ENCODE measurements around the gene S1PR2. TPM values are rescaled to one million over a fixed set of nuclear protein-coding genes. Genes with fewer than 3 reads are reported as not detected.
A peak's percentile ranks its signal among the peaks of the same experiment; 100 is the strongest.

The S1PR2 gene
- total RNA-seq, 3 donors from 2014 or later: 6.1 to 18.4 (median 13.1) TPM

GRCh38 chr19:10254244-10254643 lies 23.1 kb upstream of the S1PR2 start:
- intact Hi-C loops (cut with DNase I; ENCODE audit: low total_unique reads): no loop called here
- H3K9me3 ChIP-seq: no peaks in the 10 kb centered on the region
- no peak overlapping the region for H3K27ac ChIP-seq
- no peak for TF ChIP-seq CTCF (IDR thresholded peaks at IDR 0.05)
- no peak for TF ChIP-seq POLR2A (IDR thresholded peaks at IDR 0.05)
- no peak for TF ChIP-seq POLR2AphosphoS5 (IDR thresholded peaks at IDR 0.05)
- no peak overlapping the region for H3K4me3 ChIP-seq
- no peaks in the 10 kb centered on the region for H3K36me3 ChIP-seq
- H3K27me3 ChIP-seq: no peaks in the 10 kb centered on the region
- no peaks in the 10 kb centered on the region for H3K4me1 ChIP-seq
- no peak for DNase-seq (ENCODE audit: low spot score in 2 of 2)

DNA sequence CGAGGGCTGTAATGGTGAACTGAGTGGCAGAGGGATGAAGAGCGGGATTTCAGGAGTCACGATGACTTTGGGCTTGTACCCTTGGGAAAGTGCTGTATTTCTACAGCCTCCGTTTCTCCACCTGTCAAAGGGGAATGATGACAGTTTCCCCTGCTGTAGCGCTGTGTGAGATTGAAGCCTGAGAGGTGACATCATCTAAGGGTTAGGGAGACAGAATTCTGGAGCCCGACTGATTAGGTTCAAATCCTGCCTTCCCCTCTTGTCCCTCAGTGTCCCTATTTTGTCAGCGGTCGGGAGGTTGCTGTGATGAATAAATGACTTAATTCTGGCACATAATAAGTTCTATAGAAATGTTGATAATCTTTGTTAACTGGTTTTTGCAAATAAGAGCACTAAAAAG lies 21.6 kb upstream of the S1PR2 start:
- Histone ChIP-seq H3K4me3 (peak overlapping the region; percentile 87 to 92 (median 88)), H3K36me3 (no peaks in the 10 kb centered on the region), H3K27me3 (no peaks in the 10 kb centered on the region), H3K4me1 (no peaks in the 10 kb centered on the region), H3K9me3 (no peaks in the 10 kb centered on the region), H3K27ac (peak overlapping the region; percentile 85)
- intact Hi-C loops (cut with DNase I; ENCODE audit: low total_unique reads): no loop called here
- no peak for TF ChIP-seq CTCF (IDR thresholded peaks at IDR 0.05)
- no peak for TF ChIP-seq POLR2AphosphoS5 (IDR thresholded peaks at IDR 0.05)
- no peak for TF ChIP-seq POLR2A (IDR thresholded peaks at IDR 0.05)
- no peak for DNase-seq (ENCODE audit: low spot score in 2 of 2)

DNA sequence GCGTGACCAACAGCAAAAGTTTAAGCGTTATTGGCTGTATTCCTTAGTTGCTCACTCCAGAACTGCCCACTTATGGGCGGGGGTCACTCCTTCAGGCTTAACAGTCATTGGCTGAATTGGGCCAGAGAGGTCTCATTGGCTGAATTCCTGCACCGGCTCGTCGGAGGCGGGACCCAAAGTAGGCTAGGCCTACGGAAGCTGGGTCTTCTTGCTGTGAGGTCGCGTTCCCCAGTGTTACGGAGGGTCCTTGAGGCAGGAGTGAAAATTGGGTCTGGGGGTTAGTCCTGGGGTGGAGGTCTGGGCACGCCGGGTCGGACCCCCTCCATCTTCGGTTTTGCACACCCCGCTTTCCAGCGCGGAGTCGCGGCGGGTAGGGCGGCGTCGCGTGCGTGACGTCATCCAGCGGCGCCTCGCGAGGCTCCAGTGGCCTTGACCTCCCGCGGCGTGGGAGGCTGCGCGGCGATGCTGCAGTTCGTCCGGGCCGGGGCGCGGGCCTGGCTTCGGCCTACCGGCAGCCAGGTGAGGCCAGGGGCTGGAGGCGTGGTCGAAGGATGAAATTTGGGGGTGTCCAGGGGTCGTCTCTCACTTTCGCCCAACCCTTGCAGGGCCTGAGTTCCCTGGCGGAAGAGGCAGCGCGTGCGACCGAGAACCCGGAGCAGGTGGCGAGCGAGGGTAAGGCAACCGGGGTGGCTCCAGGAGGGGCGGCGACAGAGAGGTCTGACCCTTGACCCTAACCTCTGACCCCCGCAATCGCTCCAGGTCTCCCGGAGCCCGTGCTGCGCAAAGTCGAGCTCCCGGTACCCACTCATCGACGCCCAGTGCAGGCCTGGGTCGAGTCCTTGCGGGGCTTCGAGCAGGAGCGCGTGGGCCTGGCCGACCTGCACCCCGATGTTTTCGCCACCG lies 20.9 kb upstream of the S1PR2 start, which contains the start of gene MRPL4:
Gene MRPL4 (plus strand): TSS at position 423 of the 903 bp plus-strand sequence. CDS start 40 bp downstream, at position 463.
- no peaks in the 10 kb centered on the region for H3K36me3 ChIP-seq
- peak within 1 kb of the TSS; percentile 87 to 92 (median 88) for H3K4me3 ChIP-seq
- TF ChIP-seq CTCF (IDR thresholded peaks at IDR 0.05) (no peak), POLR2AphosphoS5 (IDR thresholded peaks at IDR 0.05) (peak; percentile 88 to 97 (median 97))
- H3K9me3 ChIP-seq: no peaks in the 10 kb centered on the region
- intact Hi-C loops (cut with DNase I; ENCODE audit: low total_unique reads): no loop called here
- H3K27me3 ChIP-seq: no peaks in the 10 kb centered on the region
- peak; percentile 95 to 98 for DNase-seq (ENCODE audit: low spot score in 2 of 2)
- no peaks in the 10 kb centered on the region for H3K4me1 ChIP-seq
- peak within 1 kb of the TSS; percentile 85 for H3K27ac ChIP-seq

DNA sequence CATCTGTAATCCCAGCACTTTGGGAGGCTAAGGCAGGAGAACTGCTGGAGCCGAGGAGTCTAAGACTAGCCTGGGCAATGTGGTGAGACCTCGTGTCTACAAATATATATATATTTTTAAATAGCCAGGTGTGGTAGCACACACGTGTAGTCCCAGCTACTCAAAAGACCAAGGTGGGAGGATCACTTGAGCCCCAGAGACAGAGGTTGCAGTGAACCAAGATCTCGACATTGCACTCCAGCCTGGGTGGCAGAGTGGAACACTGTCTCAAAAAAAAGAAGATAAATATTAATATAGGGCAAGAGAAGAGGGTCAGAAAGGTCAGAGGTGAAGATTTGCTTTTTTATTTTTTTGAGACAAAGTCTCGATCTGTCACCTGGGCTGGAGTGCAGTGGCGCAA lies 15.4 kb upstream of the S1PR2 start:
- H3K4me3 ChIP-seq: no peak overlapping the region
- no peaks in the 10 kb centered on the region for H3K27me3 ChIP-seq
- TF ChIP-seq POLR2A (IDR thresholded peaks at IDR 0.05): no peak
- TF ChIP-seq CTCF (IDR thresholded peaks at IDR 0.05): no peak
- TF ChIP-seq POLR2AphosphoS5 (IDR thresholded peaks at IDR 0.05): no peak
- DNase-seq (ENCODE audit: low spot score in 2 of 2): no peak
- no peak overlapping the region for H3K27ac ChIP-seq
- no peaks in the 10 kb centered on the region for H3K4me1 ChIP-seq
- intact Hi-C loops (cut with DNase I; ENCODE audit: low total_unique reads): no loop called here
- H3K9me3 ChIP-seq: no peaks in the 10 kb centered on the region
- H3K36me3 ChIP-seq: no peaks in the 10 kb centered on the region

DNA sequence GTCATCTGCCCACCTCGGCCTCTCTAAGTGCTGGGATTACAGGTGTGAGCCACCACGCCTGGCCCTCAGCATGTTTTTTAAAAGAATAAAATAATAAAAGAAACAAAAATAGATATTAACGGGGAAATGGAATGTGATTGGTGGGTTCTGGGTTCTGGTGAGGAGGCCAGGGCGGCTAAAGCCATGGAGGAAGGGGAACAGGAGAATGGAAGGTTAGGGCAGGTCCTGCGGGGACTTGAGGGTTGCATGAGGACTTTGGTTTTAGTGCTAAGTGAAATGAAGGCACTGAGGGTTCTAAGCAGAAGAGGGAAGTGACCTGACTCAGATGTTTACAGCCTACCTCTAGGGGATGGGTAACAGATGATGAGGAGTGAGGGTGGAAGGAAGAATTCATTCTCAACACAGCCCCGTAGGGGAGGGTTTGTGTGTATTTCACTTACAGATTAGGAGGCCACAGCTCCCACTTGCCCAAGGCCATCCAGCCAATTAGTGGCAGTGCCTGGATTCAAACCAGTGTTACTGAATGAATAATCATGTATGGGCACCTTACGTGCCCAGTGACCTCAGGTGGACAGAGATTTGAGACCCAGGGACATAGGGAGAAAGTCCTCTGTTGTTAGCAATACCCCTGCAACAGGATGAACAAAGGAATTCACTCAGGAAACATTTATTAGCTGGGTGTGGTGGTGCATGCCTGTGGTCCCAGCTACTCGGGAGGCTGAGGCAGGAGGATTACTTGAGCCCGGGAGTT lies 14.2 kb upstream of the S1PR2 start:
- no peaks in the 10 kb centered on the region for H3K9me3 ChIP-seq
- intact Hi-C loops (cut with DNase I; ENCODE audit: low total_unique reads): no loop called here
- H3K4me1 ChIP-seq: no peaks in the 10 kb centered on the region
- TF ChIP-seq CTCF (IDR thresholded peaks at IDR 0.05) (no peak), POLR2AphosphoS5 (IDR thresholded peaks at IDR 0.05) (no peak), POLR2A (IDR thresholded peaks at IDR 0.05) (no peak)
- H3K36me3 ChIP-seq: no peaks in the 10 kb centered on the region
- DNase-seq (ENCODE audit: low spot score in 2 of 2): no peak
- H3K27me3 ChIP-seq: no peaks in the 10 kb centered on the region
- no peak overlapping the region for H3K27ac ChIP-seq
- no peak overlapping the region for H3K4me3 ChIP-seq

Measured in breast epithelium (tissue), 4 donors.